Stimulated activated CD4-positive, alpha-beta T cell treated with anti-CD3 and anti-CD28 coated beads, TNF-alpha, amount 100 ng/mL, for 1 hour (primary cell): Measurements from ENCODE around the gene HLA-E.
"Not testable (repeated sequence)": the region's sequence is repeated elsewhere in the genome, so short reads cannot be mapped to it uniquely, and the experiment has no call there.

Experiments
- DNase-seq, 3 donors: peaks; one replicate each; pipeline ENCODE4 v3.0.0-alpha.2; 2020; ENCODE audit warnings: low read depth in 3 of 3, low spot score in 1 of 3

The HLA-E gene

GRCh38 chr6:30480536-30481156 is 8.7 kb upstream of the HLA-E start:
- DNase-seq: no peak

GRCh38 chr6:30481211-30481964 is 7.9 kb upstream of the HLA-E start:
- DNase-seq: no peak

- peak in 2 of 3 donors; percentile 65 to 77 for DNase-seq
Observed at GRCh38 chr6:30481965-30482644, 7.2 kb upstream of the HLA-E start.

- DNase-seq: no peak
Observed at GRCh38 chr6:30483677-30484279, 5.5 kb upstream of the HLA-E start.

GRCh38 chr6:30485236-30485635 is 4.1 kb upstream of the HLA-E start:
- DNase-seq: no peak

GRCh38 chr6:30487926-30488325 is 1.4 kb upstream of the HLA-E start:
- no peak for DNase-seq

- not testable (repeated sequence) for DNase-seq
Observed at GRCh38 chr6:30488697-30489080, 620 bp upstream of the HLA-E start.

- peak; percentile 62 to 86 (median 63) for DNase-seq
Observed at GRCh38 chr6:30490026-30490876, 942 bp downstream of the HLA-E start.

- DNase-seq: not testable (repeated sequence)
Observed at GRCh38 chr6:30491291-30491953, 2.1 kb downstream of the HLA-E start.

GRCh38 chr6:30491991-30492952 is 3.0 kb downstream of the HLA-E start:
- DNase-seq: no peak

- peak in 1 of 3 donors; percentile 50 for DNase-seq
Observed at GRCh38 chr6:30493643-30494250, 4.4 kb downstream of the HLA-E start.

- no peak for DNase-seq
Observed at GRCh38 chr6:30494291-30494861, 5.1 kb downstream of the HLA-E start.

GRCh38 chr6:30495060-30495459 is 5.8 kb downstream of the HLA-E start:
- DNase-seq: not testable (repeated sequence)

- no peak for DNase-seq
Observed at GRCh38 chr6:30495993-30496392, 6.7 kb downstream of the HLA-E start.

- not testable (repeated sequence) for DNase-seq
Observed at GRCh38 chr6:30497261-30497599, 7.9 kb downstream of the HLA-E start.

- DNase-seq: no peak
Observed at GRCh38 chr6:30497714-30498113, 8.4 kb downstream of the HLA-E start.

GRCh38 chr6:30498705-30499104 is 9.4 kb downstream of the HLA-E start:
- not testable (repeated sequence) for DNase-seq
